ENCODE measurements around the gene PPARG. TPM values are rescaled to one million over a fixed set of nuclear protein-coding genes. Genes with fewer than 3 reads are reported as not detected.

The PPARG gene
- total and polyA plus RNA-seq, 2 donors (not counting 3 experiments of a cell fraction or from before 2014, with no cell fraction given), result 0.15 to 1.3 TPM

- H2AFZ ChIP-seq (ENCODE audit: low read depth, low read length), result no peak overlapping the region
- BruUV-seq (replicated peaks), result no TSS peak
- H4K20me1 ChIP-seq (replicated peaks; ENCODE audit: control insufficient read depth, extremely low read depth, insufficient read depth, low read length), result no peaks in the 10 kb centered on the region
- ChIA-PET CTCF (interaction anchor here (1.7 kb wide), 1 partner anchor 232 kb away, joined by 4 read pairs; no protein-coding TSS in a partner anchor), POLR2A (no interaction called here)
- FAIRE-seq, result no peak
- no peaks in the 10 kb centered on the region for H3K9me3 ChIP-seq (replicated peaks; ENCODE audit: control insufficient read depth, insufficient read depth, low read length)
- no peak overlapping the region for H3K4me2 ChIP-seq (ENCODE audit: insufficient read depth, low read length)
- no peaks in the 10 kb centered on the region for H3K79me2 ChIP-seq (ENCODE audit: control insufficient read depth, insufficient read depth, low read length)
- H3K4me1 ChIP-seq (ENCODE audit: control insufficient read depth, extremely low read depth, insufficient read depth, low read length), result no peaks in the 10 kb centered on the region
- H3K4me3 ChIP-seq (replicated peaks in 1 of 3; ENCODE audit: insufficient read depth in 1 of 3, low read depth in 1 of 3, low read length in 3 of 3), result no peak overlapping the region
- no peak for TF ChIP-seq JUN (IDR thresholded peaks at IDR 0.05; ENCODE audit: borderline replicate concordance, insufficient read depth, insufficient read length, low read depth)
- TF ChIP-seq FOS (IDR thresholded peaks at IDR 0.05; ENCODE audit: borderline replicate concordance, insufficient read depth, low read length), result no peak
- no peak for TF ChIP-seq CTCF (IDR thresholded peaks at IDR 0.05; ENCODE audit: extremely low read depth in 1 of 2, insufficient read depth in 1 of 2, low read depth in 1 of 2, low read length in 2 of 2)
- TF ChIP-seq MAX (IDR thresholded peaks at IDR 0.05; ENCODE audit: insufficient read depth, insufficient read length), result no peak
- TF ChIP-seq POLR2AphosphoS5 (IDR thresholded peaks at IDR 0.05; ENCODE audit: insufficient read depth, low read depth, low read length), result no peak
- TF ChIP-seq EZH2 (IDR thresholded peaks at IDR 0.05; ENCODE audit: borderline replicate concordance, low read depth, low read length, severe bottlenecking), result no peak
- no peak for TF ChIP-seq MYC (IDR thresholded peaks at IDR 0.05; ENCODE audit: low read depth, low read length)
- TF ChIP-seq POLR2A (IDR thresholded peaks at IDR 0.05; ENCODE audit: low read depth, low read length), result no peak
- no peak for TF ChIP-seq GATA2 (IDR thresholded peaks at IDR 0.05; ENCODE audit: insufficient read depth, insufficient read length, low read depth, low read length)
- H3K9me1 ChIP-seq (replicated peaks; ENCODE audit: control insufficient read depth, extremely low read depth, insufficient read depth, low read length), result no peaks in the 10 kb centered on the region
- intact Hi-C loops (cut with micrococcal nuclease) (no loop called here), dilution Hi-C loops (cut with MboI; ENCODE audit: extremely low pct_ligation_motif_present, low sequenced_read_pairs) (no loop called here)
- no peak overlapping the region for H3K9ac ChIP-seq (replicated peaks; ENCODE audit: extremely low read depth, insufficient read depth, low read length)
- peaks cover 7 to 15% of the 10 kb centered on the region in 2 experiments for H3K27me3 ChIP-seq (ENCODE audit: control insufficient read depth in 2 of 2, insufficient read depth in 2 of 2, low read length in 2 of 2)
- no peak overlapping the region for H3K27ac ChIP-seq (ENCODE audit: insufficient read depth, low read depth, low read length)
- no peaks in the 10 kb centered on the region for H3K36me3 ChIP-seq (ENCODE audit: control insufficient read depth in 2 of 2, extremely low read depth in 1 of 2, insufficient read depth in 2 of 2, low read length in 2 of 2)
- no peak for DNase-seq (ENCODE audit: low read depth, low spot score)
Observed at GRCh38 chr3:12247411-12247810, 41.5 kb upstream of the PPARG start.

All from endothelial cell of umbilical vein (primary cell).